Thyroid gland (tissue), 4 donors: ENCODE data around the gene KHDRBS1. TPM values are rescaled to one million over a fixed set of nuclear protein-coding genes. Genes with fewer than 3 reads are reported as not detected.

Experiments used
- DNase-seq, 2 donors: peaks; one replicate each; pipeline ENCODE4 v3.0.0-alpha.2; 2019
- H3K27ac ChIP-seq, 3 donors: fragments of 200-600 bp; sonication (generic); 1 replicate in 2 of 3; 2 replicates in 1 of 3; pipeline ENCODE4 v1.5.1; 2016 to 2019; ENCODE audit warnings: mild to moderate bottlenecking in 1 of 3, moderate library complexity in 1 of 3
- H3K27me3 ChIP-seq: fragments of 200-600 bp; sonication (generic); one replicate; pipeline ENCODE4 v1.5.1; 2019
- H3K36me3 ChIP-seq, 2 donors: fragments of 200-600 bp; sonication (generic); one replicate each; pipeline ENCODE4 v1.5.1; 2016 to 2019
- H3K4me1 ChIP-seq, 2 donors: fragments of 200-600 bp; sonication (generic); one replicate each; pipeline ENCODE4 v1.5.1; 2017 to 2019
- H3K4me3 ChIP-seq, 3 donors: fragments of 200-600 bp; sonication (generic); replicated peaks in 1 of 3; 1 replicate in 2 of 3; 2 replicates in 1 of 3; pipeline ENCODE4 v1.5.1; 2016; ENCODE audit warnings: mild to moderate bottlenecking in 1 of 3
- H3K9me3 ChIP-seq: fragments of 200-600 bp; sonication (generic); one replicate; pipeline ENCODE4 v1.5.1; 2017
- POLR2A ChIP-seq, 2 donors: fragments of 450-650 bp; IDR thresholded peaks; one replicate each; pipeline ENCODE4 v1.6.1; 2017; ENCODE audit warnings: antibody characterized with exemption in 2 of 2, mild to moderate bottlenecking in 2 of 2, moderate library complexity in 1 of 2
- WGBS, 2 donors: methylation state at CpG; one replicate each; pipeline ENCODE4 v1.1.5; 2017; 5-methylcytosine and 5-hydroxymethylcytosine counted together
- intact Hi-C: fragments of 100-400 bp; cut with DNase I; formaldehyde crosslinking; loops from one replicate; pipeline ENCODE4 v1.15.1; 2023
- total RNA-seq, 4 donors: library from RNA; depleted of rRNA; stranded (reverse); fragments of >200 nt; gene quantifications; one replicate each; pipeline ENCODE4 v1.2.3, GENCODE V29; 2016
- TF ChIP-seq, protein P1 (sequence below), 6 experiments: fragments of 200-600 bp in 3 of 6; fragments of 450-650 bp in 3 of 6; sonication (generic) in 3 of 6; IDR thresholded peaks; one replicate each; pipeline ENCODE4 v1.5.1; 2016 to 2019; ENCODE audit warnings: antibody characterized with exemption in 6 of 6, mild to moderate bottlenecking in 2 of 6, inconsistent platforms in 1 of 6, moderate library complexity in 1 of 6

KHDRBS1 gene
- 100 to 1,000 TPM in 1 of 4 donors, 10 to 100 TPM in 3; 71.9 to 107 (median 82.5) TPM for total RNA-seq

- DNase-seq, result peak; percentile 99
- 0% methylated on average over 24 to 27 of the region's 101 CpGs for WGBS, 2 donors
- H3K27ac ChIP-seq, result peak within 1 kb of the TSS; percentile 88 to 99 (median 98)
- H3K4me1 ChIP-seq, result peaks cover 16 to 39% of the 10 kb centered on the region in 2 donors
- intact Hi-C loops, result no loop called here
- no peaks in the 10 kb centered on the region for H3K9me3 ChIP-seq
- H3K4me3 ChIP-seq, result peak within 1 kb of the TSS; percentile 62 to 100 (median 89)
- H3K36me3 ChIP-seq, result no peaks in the 10 kb centered on the region
- TF ChIP-seq, protein P1, sequence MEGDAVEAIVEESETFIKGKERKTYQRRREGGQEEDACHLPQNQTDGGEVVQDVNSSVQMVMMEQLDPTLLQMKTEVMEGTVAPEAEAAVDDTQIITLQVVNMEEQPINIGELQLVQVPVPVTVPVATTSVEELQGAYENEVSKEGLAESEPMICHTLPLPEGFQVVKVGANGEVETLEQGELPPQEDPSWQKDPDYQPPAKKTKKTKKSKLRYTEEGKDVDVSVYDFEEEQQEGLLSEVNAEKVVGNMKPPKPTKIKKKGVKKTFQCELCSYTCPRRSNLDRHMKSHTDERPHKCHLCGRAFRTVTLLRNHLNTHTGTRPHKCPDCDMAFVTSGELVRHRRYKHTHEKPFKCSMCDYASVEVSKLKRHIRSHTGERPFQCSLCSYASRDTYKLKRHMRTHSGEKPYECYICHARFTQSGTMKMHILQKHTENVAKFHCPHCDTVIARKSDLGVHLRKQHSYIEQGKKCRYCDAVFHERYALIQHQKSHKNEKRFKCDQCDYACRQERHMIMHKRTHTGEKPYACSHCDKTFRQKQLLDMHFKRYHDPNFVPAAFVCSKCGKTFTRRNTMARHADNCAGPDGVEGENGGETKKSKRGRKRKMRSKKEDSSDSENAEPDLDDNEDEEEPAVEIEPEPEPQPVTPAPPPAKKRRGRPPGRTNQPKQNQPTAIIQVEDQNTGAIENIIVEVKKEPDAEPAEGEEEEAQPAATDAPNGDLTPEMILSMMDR (IDR thresholded peaks at IDR 0.05), result no peak
- TF ChIP-seq POLR2A (IDR thresholded peaks at IDR 0.05), result peak; percentile 87 to 89
- H3K27me3 ChIP-seq, result no peaks in the 10 kb centered on the region
Observed at GRCh38 chr1:32013386-32014198, at the start of gene KHDRBS1. Gene KHDRBS1, plus strand, starts transcription at chr1:32013868. Its CDS starts 128 bp downstream, at chr1:32013996.

DNA sequence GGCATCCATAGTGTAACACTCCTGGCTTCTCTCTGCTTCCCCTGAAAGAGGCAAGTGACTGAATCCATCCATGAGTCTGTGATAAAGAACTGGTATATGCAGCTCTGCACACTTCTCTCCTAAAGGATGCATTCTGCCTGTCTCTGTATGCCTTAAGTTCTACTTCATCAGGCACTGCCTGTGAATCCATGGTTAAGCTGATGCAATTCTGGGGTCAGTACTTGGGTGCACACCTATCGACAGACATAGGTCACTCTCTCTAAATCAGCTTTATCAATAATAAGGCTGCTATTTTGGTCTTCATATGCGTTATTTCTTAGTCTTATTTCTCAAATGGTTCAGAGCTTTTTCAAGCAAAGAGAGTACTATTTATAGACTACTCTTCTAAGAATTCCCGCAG lies 42.8 kb upstream of the KHDRBS1 start:
- H3K4me3 ChIP-seq, result no peak overlapping the region
- H3K36me3 ChIP-seq, result no peaks in the 10 kb centered on the region
- no peaks in the 10 kb centered on the region for H3K27me3 ChIP-seq
- intact Hi-C loops, result no loop called here
- no peak overlapping the region for H3K27ac ChIP-seq
- TF ChIP-seq POLR2A (IDR thresholded peaks at IDR 0.05), result no peak
- TF ChIP-seq, protein P1 (IDR thresholded peaks at IDR 0.05), result no peak
- 70% methylated on average over 3 of the region's 3 CpGs for WGBS, 2 donors
- DNase-seq, result no peak
- H3K4me1 ChIP-seq, result no peaks in the 10 kb centered on the region
- no peaks in the 10 kb centered on the region for H3K9me3 ChIP-seq

DNA sequence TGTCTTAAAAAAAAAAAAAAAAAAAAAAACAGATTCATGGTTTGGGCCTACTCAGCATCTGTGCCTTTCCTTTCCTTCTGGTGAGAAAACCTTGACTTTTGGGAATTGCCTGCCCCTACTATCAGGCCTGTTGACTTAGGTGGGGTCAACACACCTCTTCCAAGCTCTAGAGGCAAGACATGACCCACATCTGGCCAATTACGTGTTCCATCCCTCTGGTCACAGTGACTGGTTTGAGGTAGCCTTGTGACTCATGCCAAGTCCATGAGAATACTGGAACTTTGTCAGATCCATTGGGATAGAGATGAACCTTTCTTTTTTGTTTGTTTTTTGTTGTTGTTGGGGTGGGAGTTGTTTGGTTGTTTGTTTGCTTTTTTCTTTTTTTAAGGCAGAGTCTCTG lies 37.3 kb upstream of the KHDRBS1 start:
- WGBS, 2 donors, result 81 to 86% methylated on average over 1 of the region's 1 CpG

DNA sequence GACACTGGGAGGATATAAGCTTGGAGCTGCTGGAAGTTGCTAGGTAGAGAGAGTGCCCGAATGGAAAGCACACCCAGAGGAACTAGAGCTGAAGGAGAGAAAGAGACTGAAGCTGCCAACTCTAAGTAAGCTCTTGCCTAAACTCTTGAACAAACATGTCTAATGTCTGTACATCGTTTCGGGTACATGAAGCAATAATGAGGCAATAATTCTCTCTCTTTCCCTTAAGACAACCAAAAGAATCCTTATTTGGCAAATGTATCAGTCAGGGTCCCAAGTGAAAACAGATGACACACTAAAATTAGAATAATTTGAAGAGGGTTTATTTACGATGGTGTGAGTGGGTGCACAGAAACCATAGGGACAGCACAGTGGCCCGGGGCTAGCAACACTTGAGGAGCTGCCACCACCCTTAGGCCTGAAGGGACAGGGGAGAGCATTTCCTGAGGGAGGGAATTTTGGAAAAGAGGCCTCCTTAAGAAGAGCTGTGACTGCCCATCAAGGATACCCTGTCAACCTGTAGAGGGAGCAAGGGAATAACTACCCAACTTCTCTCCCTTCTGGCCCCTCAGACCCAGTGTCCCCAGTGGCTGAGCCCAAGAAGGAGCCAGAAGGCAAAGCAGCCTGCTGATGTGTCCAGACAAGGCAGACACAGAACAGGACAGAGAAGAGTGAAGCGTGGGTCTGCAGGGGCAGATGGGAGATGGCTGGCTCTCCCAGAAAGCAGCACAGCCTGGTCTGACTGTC lies 36.1 kb upstream of the KHDRBS1 start:
- Histone ChIP-seq H3K4me3 (no peak overlapping the region), H3K9me3 (no peaks in the 10 kb centered on the region), H3K4me1 (peaks cover 6 to 17% of the 10 kb centered on the region in 2 donors), H3K27ac (peak overlapping the region in 1 of 3 donors; percentile 17), H3K36me3 (no peaks in the 10 kb centered on the region), H3K27me3 (no peaks in the 10 kb centered on the region)
- TF ChIP-seq POLR2A (IDR thresholded peaks at IDR 0.05), result no peak
- TF ChIP-seq, protein P1 (IDR thresholded peaks at IDR 0.05), result peak in 3 of 6 experiments; percentile 27 to 38 (median 38)
- DNase-seq, result no peak
- intact Hi-C loops, result no loop called here
- 41 to 52% methylated on average over 6 of the region's 6 CpGs for WGBS, 2 donors

More for the DNA sequence above, 37.3 kb upstream of the KHDRBS1 start:
- Histone ChIP-seq H3K27me3 (no peaks in the 10 kb centered on the region), H3K27ac (no peak overlapping the region), H3K9me3 (no peaks in the 10 kb centered on the region), H3K4me1 (peaks cover 6 to 17% of the 10 kb centered on the region in 2 donors), H3K36me3 (no peaks in the 10 kb centered on the region), H3K4me3 (no peak overlapping the region)
- TF ChIP-seq POLR2A (IDR thresholded peaks at IDR 0.05), result no peak
- TF ChIP-seq, protein P1 (IDR thresholded peaks at IDR 0.05), result no peak
- no peak for DNase-seq
- intact Hi-C loops, result no loop called here
